Glomerular visceral epithelial cell (primary cell): ENCODE measurements around the gene PLD5.

ENCODE experiments used
- DNase-seq: peaks from one replicate; pipeline ENCODE4 v3.0.0-alpha.2; 2016; ENCODE audit errors: extremely low spot score

The PLD5 gene

GRCh38 chr1:242524571-242525359, at the start of gene PLD5:
PLD5 (minus strand) TSS chr1:242524697.
- DNase-seq = no peak

DNA sequence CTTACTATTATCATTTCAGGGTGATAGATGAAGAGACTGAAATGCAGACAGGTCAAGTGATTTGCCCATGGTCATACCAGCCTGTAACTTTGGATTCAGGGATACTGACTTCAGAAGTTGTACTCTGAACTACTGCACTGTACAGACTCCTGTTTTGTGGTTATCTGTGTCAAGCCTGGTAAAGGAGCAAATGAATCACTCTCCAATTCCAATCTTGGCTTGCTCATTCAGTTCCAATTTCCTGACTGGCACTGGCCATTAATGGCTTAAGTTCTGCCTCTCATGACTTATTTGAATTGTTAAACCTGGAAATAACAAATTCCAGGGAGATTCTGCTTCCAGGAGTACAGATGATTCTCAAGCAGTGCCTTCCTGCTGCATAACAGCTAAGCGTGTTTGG, 45.4 kb upstream of the PLD5 start:
- DNase-seq = no peak

- no peak for DNase-seq
These were observed 44.2 kb upstream of the PLD5 start for GRCh38 chr1:242568666-242569065.

DNA sequence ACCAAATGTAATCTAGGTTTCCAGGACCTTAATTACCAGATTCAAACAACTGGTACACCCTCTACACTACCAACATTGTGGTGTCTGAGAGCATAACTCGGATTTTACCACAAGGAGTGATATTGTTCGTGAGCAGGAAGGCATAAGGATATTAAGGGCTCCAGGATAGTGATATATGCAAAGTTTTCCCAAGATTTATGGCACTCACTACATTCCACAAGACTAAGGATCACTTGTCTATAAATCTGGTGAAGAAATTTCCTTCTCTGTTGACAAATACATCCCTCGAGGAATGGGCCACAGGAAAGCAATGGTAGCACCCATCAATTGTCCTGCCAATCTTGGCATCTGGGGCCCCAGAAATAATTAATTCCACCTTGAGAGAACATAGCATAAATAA, 43.1 kb upstream of the PLD5 start:
- DNase-seq = no peak

DNA sequence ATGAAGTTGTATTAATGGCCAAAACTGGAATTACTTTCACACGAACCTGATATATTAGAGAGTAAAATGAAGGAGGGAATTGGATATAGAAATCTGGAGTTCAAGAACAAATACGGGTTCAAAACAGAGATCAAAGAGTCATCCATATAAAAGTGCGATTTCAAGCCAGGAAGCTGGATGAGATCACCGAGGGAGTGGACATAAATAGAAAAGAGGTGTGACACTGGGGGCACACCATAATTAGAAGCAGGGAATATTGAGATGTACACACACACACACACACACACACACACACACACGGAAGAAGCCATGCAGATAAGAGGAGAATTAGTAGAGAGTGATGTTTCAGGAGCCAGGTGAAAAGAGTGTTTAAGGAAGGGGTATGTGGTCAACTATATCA, 32.3 kb upstream of the PLD5 start:
- DNase-seq = no peak

GRCh38 chr1:242556276-242556675, 31.8 kb upstream of the PLD5 start:
- no peak for DNase-seq

- DNase-seq = no peak
These were observed 30.1 kb upstream of the PLD5 start for GRCh38 chr1:242554577-242554976.

DNA sequence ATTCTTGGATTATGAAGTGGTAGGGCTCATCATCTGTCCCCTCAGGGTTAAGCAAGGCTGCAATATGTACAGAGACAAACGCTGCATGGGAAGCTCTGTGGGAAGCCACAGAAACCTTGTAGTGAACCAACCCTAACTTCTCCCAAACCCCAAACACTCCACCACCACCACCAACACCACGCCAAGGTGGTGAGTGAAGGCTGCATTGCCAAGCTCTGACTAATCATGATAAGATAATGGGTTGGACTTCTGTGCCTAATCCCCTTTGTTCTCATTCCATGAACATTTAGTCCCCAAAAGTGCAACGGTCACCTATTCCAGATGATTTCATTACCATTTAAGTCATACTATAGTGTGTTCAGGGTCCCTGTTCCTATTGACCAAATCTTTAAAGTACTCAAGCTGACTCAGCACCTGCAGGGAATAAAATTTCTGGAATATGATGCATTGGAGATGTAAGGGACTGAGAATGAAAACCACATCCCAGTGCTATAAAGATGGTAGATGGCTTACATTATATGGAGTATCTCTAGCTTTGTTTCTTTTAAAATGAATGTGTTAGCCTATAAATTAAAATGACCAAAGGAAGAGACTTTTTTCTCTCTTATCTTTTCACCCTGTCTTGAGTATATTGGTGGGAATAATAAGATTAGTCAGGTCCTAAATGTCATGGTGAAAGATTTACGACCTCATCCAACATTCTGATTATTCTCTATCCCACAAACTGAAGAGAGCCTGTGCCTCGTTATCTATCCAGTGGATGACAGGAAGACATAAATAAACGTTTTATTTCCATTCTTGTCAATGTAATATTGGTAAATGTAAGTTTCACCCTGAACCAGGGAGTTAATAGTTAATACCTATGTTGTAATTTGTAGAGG, 22.6 kb upstream of the PLD5 start:
- DNase-seq = no peak

DNA sequence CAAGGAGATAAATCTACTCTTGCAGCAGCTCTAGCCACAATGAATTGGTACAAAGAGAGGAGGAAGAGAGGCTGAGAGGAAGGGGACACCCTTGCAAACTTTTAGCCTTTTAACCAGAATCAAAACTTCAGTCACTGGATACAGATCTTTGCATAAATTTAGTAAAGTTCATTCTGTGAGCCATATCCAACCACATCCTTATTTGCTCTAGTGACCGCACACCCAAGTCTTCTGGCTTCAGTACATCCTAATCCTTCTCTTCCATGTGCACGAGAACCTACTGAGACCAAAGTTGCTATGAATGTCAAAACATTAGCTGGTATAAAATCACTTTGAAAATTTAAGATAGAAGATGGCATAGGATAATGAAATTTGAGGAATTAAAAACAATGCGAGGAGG, 21.9 kb upstream of the PLD5 start:
- no peak for DNase-seq

DNA sequence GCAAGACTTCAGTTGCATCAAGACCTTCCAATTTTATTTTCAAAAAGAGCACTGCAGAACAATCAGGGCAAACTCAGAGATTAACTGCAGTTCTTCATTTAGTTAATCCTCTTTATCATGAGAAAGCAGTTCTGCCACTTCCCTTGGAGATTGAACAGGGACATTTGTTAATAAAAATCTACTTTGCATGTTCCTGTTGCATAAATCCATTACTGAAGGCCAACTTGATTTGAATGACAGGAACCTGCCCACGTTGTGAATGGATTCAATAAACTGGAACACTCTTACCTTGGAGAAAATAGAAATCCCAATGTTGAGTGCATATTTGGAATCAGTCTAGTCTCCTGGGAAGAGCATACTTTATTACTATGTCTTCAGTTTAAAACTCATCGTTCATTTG, 19.6 kb upstream of the PLD5 start:
- no peak for DNase-seq

DNA sequence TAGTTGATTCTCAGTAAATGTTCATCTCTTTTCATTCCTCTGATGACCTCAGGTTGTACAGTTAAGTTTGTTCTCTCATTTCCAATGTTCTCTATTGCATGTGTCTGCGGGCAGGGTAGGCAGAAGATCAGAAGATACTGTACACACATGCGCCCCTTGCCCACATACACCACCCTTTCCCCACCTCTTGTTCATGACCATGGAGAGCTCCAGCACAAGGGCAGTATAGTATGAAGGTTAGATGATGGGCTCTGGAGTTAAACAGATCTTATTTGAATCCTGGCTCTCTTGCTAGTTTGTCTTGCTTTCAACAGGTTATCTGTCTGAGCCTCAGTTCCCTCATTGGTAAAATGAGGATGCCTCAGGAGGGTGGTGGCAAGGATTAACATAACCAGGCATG, 17.8 kb upstream of the PLD5 start:
- DNase-seq = no peak

DNA sequence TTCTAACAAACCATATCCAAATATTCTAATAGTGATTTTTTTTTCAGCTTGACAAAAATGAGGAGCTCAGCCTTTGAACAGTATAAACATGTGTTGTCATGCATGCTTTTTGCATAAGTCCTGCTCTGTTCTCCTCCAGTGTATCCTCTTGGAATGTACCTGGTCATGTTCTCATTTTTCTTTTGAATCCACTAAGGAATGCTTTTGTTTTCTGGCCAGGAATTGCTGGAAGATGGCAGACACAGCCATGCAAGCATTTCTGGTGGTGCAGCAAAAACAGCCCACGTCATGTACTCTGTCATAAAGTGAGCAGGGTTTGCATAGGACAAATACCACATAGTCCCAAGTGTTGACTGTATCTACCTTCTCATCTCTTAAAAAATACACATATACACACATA, 11.5 kb upstream of the PLD5 start:
- DNase-seq = no peak

- DNase-seq = no peak
These were observed 10.3 kb upstream of the PLD5 start for GRCh38 chr1:242534753-242535152.

DNA sequence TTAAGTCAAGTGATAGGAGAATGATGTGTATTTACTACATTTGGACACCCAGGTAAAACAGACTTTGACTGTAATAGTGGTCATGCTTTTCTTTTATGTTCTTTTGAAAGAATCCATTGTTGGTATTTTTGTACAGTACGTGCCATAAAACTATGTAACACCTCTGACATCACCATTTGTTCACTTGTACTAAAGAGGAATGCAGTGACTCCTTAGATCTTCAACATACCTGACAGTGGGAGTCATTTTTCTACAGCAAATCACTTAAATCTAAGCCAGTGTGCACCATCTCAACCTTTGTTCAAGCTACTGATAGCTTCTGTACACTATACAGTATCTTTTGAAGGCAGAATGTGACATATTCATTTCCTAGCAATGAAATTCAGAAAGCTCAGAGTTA, 6.3 kb upstream of the PLD5 start:
- DNase-seq = no peak

- no peak for DNase-seq
These were observed 1.3 kb upstream of the PLD5 start for GRCh38 chr1:242525769-242526168.

- DNase-seq = no peak
These were observed 844 bp upstream of the PLD5 start for GRCh38 chr1:242525360-242525722.

DNA sequence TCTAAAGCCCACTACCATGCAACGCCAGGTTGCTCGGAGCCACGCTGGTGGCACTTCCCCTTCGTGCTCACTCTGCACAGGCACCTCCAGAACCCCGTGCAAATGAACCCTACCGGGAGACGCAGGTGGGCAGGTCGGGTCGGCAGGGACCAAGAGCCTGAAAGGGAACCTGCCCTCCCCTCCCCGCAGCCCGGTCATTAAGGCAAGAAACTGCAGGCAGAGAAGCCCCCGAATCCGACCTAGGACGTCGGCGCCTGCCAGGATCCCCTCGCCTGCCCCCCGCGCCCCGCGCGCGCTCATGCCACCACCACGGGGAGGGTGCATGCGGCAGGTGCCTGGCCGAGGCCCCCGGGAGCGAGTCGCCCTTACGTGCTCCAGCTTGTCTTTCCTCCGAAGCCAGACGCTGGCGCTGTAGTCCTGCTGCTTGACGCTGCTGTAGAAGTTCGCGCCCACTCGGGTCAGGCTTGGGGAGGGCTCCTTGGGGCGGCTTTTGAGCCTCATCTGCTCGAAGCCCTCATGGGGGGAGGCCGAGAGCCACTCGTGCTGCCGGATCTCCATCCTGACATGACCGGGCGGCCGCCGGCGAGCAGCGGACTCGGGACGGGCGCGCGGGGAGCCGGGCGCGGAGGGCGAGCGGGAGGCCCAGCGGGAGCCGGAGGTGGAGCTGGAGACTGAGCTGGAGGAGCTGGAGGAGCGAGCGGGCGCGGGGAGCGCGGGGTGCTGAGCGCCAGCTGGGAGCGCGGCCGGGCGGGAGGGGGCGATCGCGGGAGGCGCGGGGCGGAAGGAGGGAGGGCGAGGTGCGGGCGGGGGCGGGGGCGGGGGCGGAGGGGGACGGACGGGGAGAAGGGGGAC, 552 bp downstream of the PLD5 start:
- no peak for DNase-seq

DNA sequence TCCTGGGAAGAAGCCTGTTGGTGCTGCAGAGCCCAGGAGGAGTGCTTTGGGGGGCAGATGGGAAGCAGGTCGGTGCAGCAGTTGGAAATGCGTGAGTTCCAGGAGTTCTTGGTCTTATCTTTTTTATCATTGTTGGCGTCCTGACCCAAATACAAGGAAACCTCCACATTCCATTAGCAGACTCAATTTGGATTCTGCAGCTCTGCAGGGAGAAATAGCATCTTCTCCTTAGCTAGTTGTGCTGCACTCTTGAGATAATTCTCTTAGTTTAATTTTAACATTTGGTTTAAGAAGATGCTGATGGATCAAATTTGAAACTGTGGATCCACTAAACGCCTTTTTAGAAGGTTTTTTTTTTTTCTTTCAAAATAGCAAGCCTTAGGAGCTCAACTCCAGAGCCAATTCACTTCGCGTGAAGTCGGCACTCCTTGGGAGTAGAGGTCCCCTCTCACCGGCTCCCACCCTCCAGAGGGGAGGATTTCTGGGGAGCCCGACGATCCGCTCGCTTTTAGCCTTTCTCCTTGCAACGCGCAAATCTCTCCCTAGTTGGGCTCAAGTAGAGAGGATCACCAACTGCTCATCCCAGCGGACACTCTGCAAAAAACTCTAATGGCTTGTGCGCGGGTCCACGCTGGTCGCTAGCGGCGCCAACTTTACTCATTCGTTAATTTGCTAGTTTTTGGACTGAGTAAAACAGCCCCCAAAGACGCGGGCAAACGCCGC, 1.3 kb downstream of the PLD5 start:
- DNase-seq = no peak

- no peak for DNase-seq
These were observed 2.1 kb downstream of the PLD5 start for GRCh38 chr1:242522304-242522945.

- DNase-seq = no peak
These were observed 8.9 kb downstream of the PLD5 start for GRCh38 chr1:242515555-242515954.

- no peak for DNase-seq
These were observed 17.8 kb downstream of the PLD5 start for GRCh38 chr1:242506724-242507123.
